ENCODE data around the gene SH3D19.
"Not testable (repeated sequence)": the region's sequence is repeated elsewhere in the genome, so short reads cannot be mapped to it uniquely, and the experiment has no call there.

SH3D19 gene

DNA sequence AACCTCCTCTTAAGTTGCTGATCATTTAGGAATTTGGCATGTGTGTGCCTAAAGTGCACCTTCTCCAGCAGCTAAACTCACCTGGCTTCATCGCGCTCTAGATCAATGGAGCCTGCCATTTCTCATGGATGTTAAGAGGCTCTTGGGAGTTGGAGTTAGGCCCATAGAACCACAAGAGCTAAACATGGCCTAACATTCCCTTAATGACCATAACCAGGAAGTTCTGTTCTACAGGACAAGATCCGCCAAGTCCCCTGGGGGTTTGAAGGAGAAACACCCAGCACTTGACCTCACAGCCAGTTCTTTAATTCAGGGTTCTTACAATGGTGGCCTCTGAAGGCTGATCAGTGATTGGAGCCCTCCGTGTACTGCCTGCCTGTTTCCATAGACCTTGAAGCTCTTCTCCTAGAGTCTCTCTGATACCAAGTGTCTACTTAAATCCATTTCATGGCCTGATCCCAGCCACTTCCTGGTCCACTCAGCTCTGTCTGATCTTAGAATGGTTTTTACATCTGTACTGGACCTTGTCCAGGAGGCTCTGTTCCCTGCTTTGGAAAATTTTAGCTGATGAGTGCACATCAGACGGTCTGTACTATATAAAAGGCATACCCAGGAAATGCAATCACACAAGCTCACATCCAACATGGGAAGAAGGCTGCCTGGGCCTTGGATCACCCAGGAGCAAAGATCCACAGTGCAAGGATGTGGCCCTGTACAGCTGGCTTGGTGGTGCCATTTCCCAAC is 180.9 kb downstream of the SH3D19 start:
- no peak overlapping the region for H3K4me3 ChIP-seq (ENCODE audit: low read length)
- DNase-seq (ENCODE audit: low read depth) = no peak
- TF ChIP-seq, protein P1, sequence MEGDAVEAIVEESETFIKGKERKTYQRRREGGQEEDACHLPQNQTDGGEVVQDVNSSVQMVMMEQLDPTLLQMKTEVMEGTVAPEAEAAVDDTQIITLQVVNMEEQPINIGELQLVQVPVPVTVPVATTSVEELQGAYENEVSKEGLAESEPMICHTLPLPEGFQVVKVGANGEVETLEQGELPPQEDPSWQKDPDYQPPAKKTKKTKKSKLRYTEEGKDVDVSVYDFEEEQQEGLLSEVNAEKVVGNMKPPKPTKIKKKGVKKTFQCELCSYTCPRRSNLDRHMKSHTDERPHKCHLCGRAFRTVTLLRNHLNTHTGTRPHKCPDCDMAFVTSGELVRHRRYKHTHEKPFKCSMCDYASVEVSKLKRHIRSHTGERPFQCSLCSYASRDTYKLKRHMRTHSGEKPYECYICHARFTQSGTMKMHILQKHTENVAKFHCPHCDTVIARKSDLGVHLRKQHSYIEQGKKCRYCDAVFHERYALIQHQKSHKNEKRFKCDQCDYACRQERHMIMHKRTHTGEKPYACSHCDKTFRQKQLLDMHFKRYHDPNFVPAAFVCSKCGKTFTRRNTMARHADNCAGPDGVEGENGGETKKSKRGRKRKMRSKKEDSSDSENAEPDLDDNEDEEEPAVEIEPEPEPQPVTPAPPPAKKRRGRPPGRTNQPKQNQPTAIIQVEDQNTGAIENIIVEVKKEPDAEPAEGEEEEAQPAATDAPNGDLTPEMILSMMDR (IDR thresholded peaks at IDR 0.05; ENCODE audit: insufficient read depth, low read depth, low read length, missing control alignments) = no peak

DNA sequence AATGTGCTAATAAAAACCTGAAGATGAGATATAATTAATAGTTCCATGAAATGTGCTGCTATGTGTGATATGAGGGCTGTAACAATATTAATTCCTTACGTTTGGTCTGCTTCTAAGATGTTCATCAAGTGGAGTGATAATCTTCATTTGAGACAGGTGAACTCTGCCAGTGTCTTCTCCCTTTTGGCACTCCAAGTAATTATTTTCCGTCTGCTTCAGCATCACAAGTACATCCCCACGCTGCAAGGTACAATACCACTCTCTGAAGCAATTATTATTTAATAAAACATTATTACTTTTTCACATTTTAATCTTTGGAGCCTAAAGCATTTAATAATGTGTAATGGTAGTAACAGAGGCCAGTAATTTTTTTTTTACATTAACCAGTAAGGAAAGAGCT is 181.6 kb downstream of the SH3D19 start:
- H3K4me3 ChIP-seq (ENCODE audit: low read length) = no peak overlapping the region
- TF ChIP-seq, protein P1 (IDR thresholded peaks at IDR 0.05; ENCODE audit: insufficient read depth, low read depth, low read length, missing control alignments) = no peak
- DNase-seq (ENCODE audit: low read depth) = no peak

DNA sequence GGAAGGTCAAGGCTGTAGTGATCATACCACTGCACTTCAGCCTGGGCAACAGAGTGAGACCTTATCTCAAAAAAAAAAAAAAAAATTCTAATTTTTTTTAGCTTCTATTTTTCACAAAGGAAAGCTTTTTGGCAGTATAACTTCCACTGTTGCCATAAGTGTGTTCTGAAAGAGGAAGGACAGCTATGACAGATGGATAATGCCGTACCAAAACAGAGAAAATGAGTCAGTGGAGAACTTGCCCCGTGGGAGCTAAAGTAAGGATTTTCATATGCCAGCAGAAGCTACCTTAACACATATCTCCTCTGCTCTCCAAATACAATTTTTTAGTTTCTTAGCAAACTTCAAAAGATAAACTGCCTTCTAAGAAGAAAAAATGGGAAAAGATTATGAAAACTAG is 182.2 kb downstream of the SH3D19 start:
- DNase-seq (ENCODE audit: low read depth) = no peak
- H3K4me3 ChIP-seq (ENCODE audit: low read length) = no peak overlapping the region
- TF ChIP-seq, protein P1 (IDR thresholded peaks at IDR 0.05; ENCODE audit: insufficient read depth, low read depth, low read length, missing control alignments) = no peak

DNA sequence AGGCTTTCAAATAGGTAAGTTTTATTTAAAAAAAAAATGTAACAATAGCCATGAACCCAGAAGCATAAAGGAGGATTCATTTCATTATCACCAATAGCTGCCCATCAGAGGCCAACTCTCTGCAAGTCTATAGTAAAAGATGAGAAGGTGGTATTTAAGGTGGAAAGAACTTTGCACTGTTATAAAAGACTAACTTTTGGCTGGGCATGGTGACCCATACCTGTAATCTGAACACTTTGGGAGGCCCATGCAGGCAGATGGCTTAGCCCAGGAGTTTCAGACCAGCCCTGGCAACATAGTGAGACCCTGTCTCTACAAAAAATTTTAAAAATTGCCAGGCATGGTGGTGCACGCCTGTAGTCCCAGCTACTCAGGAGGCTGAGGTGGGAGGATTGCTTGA is 182.6 kb downstream of the SH3D19 start:
- no peak overlapping the region for H3K4me3 ChIP-seq (ENCODE audit: low read length)
- DNase-seq (ENCODE audit: low read depth) = no peak
- TF ChIP-seq, protein P1 (IDR thresholded peaks at IDR 0.05; ENCODE audit: insufficient read depth, low read depth, low read length, missing control alignments) = no peak

DNA sequence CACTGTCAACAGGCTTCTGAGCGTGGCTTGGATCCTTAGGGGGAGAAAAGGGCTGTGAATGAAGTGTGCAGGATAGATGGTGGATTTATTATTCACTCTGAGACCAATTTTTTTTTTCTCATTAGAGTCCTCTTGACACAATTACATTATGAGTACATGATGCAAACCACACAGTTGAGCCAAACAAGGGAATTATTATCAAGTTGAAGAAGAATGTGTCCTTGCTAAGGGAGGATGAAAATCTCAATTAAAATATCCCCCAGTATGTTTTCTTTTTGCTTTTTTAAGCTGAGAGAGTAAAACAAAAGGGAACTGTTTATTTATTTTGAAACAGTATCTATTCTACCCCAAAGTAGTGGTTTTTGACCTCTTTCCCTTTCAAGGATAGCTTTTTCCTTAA is 185.6 kb downstream of the SH3D19 start:
- no peak for DNase-seq (ENCODE audit: low read depth)
- H3K4me3 ChIP-seq (ENCODE audit: low read length) = no peak overlapping the region
- TF ChIP-seq, protein P1 (IDR thresholded peaks at IDR 0.05; ENCODE audit: insufficient read depth, low read depth, low read length, missing control alignments) = no peak

DNA sequence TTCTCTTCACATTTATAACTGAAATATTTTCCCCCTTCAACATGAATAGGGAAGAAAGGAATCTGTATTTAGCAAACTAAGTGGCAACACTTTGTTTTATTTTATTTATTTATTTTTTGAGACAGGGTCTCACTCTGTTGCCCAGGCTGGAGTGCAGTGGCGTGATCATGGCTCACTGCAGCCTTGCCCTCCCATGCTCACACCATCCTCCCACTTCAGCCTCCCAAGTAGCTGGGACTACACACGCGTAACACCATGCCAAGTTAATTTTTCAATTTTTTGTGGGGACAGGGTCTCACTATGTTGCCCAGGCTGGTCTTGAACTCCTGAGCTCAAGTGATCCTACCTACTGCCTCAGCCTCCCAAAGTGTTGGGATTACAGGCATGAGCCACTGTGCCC is 189.4 kb downstream of the SH3D19 start:
- not testable (repeated sequence) for H3K4me3 ChIP-seq (ENCODE audit: low read length); DNase-seq (ENCODE audit: low read depth)

DNA sequence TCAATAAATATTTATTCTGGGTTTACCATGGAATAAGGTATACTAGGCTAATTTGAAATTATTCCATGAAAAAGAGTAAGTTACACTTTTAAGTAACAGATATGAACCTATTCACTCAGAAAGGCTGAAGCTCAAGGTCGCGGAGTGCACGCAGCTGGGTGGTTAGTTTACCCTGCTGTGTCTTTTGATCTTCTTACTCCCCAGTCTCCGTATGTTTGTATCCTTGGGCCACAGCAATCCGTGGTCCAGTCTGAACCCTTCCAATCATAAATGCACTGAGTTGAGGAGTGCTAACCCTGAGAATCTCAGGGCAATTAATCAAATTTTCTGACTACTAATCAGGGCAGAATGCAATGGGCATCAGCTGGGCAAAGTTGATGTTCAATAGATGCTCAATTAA is 192.1 kb downstream of the SH3D19 start:
- DNase-seq (ENCODE audit: low read depth) = no peak
- TF ChIP-seq, protein P1 (IDR thresholded peaks at IDR 0.05; ENCODE audit: insufficient read depth, low read depth, low read length, missing control alignments) = no peak
- H3K4me3 ChIP-seq (ENCODE audit: low read length) = no peak overlapping the region
